ENCODE measurements around the gene MGAT4A.

MGAT4A gene

GRCh38 chr2:98702858-98703620 lies 27.9 kb downstream of the MGAT4A start:
- Histone ChIP-seq H3F3A (ENCODE audit: insufficient read depth, low read length) (no peaks in the 10 kb centered on the region), H3K9ac (ENCODE audit: low read length) (no peak overlapping the region), H3K27ac (ENCODE audit: low read length) (no peak overlapping the region), H3K79me2 (ENCODE audit: low read length) (no peaks in the 10 kb centered on the region), H3K27me3 (replicated peaks; ENCODE audit: insufficient read depth, low read length) (no peaks in the 10 kb centered on the region), H3K4me3 (ENCODE audit: low read length) (no peak overlapping the region), H3K4me2 (ENCODE audit: low read depth, low read length) (no peak overlapping the region), H3K36me3 (replicated peaks; ENCODE audit: insufficient read depth, low read length) (no peaks in the 10 kb centered on the region), H4K20me1 (ENCODE audit: insufficient read depth, low read length) (no peaks in the 10 kb centered on the region), H3K4me1 (ENCODE audit: low read length) (no peaks in the 10 kb centered on the region), H3K9me2 (replicated peaks; ENCODE audit: insufficient read depth, low read length) (no peaks in the 10 kb centered on the region), H3K9me3 (replicated peaks; ENCODE audit: insufficient read depth, low read length) (no peaks in the 10 kb centered on the region), H2AFZ (ENCODE audit: low read length) (no peak overlapping the region)
- TF ChIP-seq EZH2 (optimal IDR thresholded peaks at IDR 0.05; ENCODE audit: low read depth, low read length) (no peak), EZH2phosphoT487 (IDR thresholded peaks at IDR 0.05; ENCODE audit: low read length) (no peak), CTCF (IDR thresholded peaks at IDR 0.05; ENCODE audit: low read length) (no peak)
- DNase-seq, result no peak

DNA sequence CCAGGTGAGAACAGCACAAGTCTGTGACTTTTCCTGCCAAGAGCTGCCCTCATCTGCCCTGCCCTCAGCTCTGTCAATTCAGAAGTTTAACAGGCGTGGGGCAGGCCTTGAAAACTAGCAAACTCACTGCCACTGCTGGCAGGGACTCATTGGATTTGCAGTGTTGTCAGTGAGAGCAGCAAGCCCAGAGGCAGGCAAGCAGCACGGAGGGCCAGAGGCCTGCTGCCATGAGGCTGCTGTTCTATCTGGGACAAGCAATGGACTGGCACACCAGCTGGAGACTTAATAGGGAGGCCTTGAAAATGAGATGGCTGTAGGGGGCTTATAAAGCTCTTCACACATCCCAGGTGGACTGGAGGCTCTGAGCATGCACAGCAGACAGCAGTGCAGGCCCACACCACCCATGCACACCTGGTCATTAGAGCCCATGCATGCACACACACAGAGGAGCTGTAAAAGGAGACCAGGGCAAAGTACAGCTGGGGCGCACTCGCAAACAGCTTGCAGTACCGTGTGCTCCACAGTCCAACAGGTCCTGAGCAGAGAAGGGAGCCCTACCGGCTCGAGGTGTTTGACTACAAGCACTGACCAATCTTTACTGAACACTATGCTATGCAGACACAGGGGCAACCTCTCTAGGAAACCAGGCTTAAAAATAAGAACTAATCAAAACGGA lies 28.7 kb downstream of the MGAT4A start:
- no peaks in the 10 kb centered on the region for H4K20me1 ChIP-seq (ENCODE audit: insufficient read depth, low read length)
- no peaks in the 10 kb centered on the region for H3F3A ChIP-seq (ENCODE audit: insufficient read depth, low read length)
- no peak overlapping the region for H3K27ac ChIP-seq (ENCODE audit: low read length)
- H3K27me3 ChIP-seq (replicated peaks; ENCODE audit: insufficient read depth, low read length), result no peaks in the 10 kb centered on the region
- H3K4me2 ChIP-seq (ENCODE audit: low read depth, low read length), result no peak overlapping the region
- H3K36me3 ChIP-seq (replicated peaks; ENCODE audit: insufficient read depth, low read length), result no peaks in the 10 kb centered on the region
- H3K4me3 ChIP-seq (ENCODE audit: low read length), result no peak overlapping the region
- TF ChIP-seq EZH2phosphoT487 (IDR thresholded peaks at IDR 0.05; ENCODE audit: low read length), result no peak
- no peak for DNase-seq
- no peak overlapping the region for H2AFZ ChIP-seq (ENCODE audit: low read length)
- no peaks in the 10 kb centered on the region for H3K9me2 ChIP-seq (replicated peaks; ENCODE audit: insufficient read depth, low read length)
- H3K4me1 ChIP-seq (ENCODE audit: low read length), result no peaks in the 10 kb centered on the region
- H3K79me2 ChIP-seq (ENCODE audit: low read length), result no peaks in the 10 kb centered on the region
- no peaks in the 10 kb centered on the region for H3K9me3 ChIP-seq (replicated peaks; ENCODE audit: insufficient read depth, low read length)
- H3K9ac ChIP-seq (ENCODE audit: low read length), result no peak overlapping the region

GRCh38 chr2:98701230-98701629 lies 29.7 kb downstream of the MGAT4A start:
- H3K36me3 ChIP-seq (replicated peaks; ENCODE audit: insufficient read depth, low read length), result no peaks in the 10 kb centered on the region
- no peaks in the 10 kb centered on the region for H3K27me3 ChIP-seq (replicated peaks; ENCODE audit: insufficient read depth, low read length)
- H3K79me2 ChIP-seq (ENCODE audit: low read length), result no peaks in the 10 kb centered on the region
- TF ChIP-seq EZH2phosphoT487 (IDR thresholded peaks at IDR 0.05; ENCODE audit: low read length) (no peak), CTCF (IDR thresholded peaks at IDR 0.05; ENCODE audit: low read length) (no peak), EZH2 (optimal IDR thresholded peaks at IDR 0.05; ENCODE audit: low read depth, low read length) (no peak)
- H3K27ac ChIP-seq (ENCODE audit: low read length), result no peak overlapping the region
- no peak overlapping the region for H2AFZ ChIP-seq (ENCODE audit: low read length)
- no peak overlapping the region for H3K4me2 ChIP-seq (ENCODE audit: low read depth, low read length)
- H3K4me1 ChIP-seq (ENCODE audit: low read length), result no peaks in the 10 kb centered on the region
- H4K20me1 ChIP-seq (ENCODE audit: insufficient read depth, low read length), result no peaks in the 10 kb centered on the region
- H3K4me3 ChIP-seq (ENCODE audit: low read length), result no peak overlapping the region
- no peaks in the 10 kb centered on the region for H3K9me3 ChIP-seq (replicated peaks; ENCODE audit: insufficient read depth, low read length)
- no peak overlapping the region for H3K9ac ChIP-seq (ENCODE audit: low read length)
- no peaks in the 10 kb centered on the region for H3F3A ChIP-seq (ENCODE audit: insufficient read depth, low read length)
- DNase-seq, result no peak
- H3K9me2 ChIP-seq (replicated peaks; ENCODE audit: insufficient read depth, low read length), result no peaks in the 10 kb centered on the region

DNA sequence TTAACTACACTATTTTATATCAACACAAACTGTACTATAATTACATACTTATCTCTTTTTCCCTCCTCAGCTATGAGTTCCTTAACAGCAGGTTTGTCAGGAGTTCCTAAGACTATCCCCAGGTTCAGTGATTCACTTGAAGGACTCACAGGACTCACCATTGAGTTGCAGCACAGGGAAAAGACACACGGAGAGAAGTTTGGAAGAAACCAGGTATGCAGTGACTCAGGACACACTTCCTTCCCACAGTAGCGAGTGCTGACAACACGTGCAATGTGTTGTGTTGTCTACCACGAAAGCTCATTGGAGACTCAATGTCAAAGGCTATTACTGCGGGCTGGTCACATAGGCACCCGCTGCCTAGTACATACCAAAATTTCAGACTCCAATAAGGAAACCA lies 32.0 kb downstream of the MGAT4A start:
- no peak overlapping the region for H3K9ac ChIP-seq (ENCODE audit: low read length)
- no peak overlapping the region for H2AFZ ChIP-seq (ENCODE audit: low read length)
- TF ChIP-seq CTCF (IDR thresholded peaks at IDR 0.05; ENCODE audit: low read length) (no peak), EZH2 (optimal IDR thresholded peaks at IDR 0.05; ENCODE audit: low read depth, low read length) (no peak), EZH2phosphoT487 (IDR thresholded peaks at IDR 0.05; ENCODE audit: low read length) (no peak)
- DNase-seq, result no peak
- H4K20me1 ChIP-seq (ENCODE audit: insufficient read depth, low read length), result no peaks in the 10 kb centered on the region
- H3K4me3 ChIP-seq (ENCODE audit: low read length), result no peak overlapping the region
- H3K4me2 ChIP-seq (ENCODE audit: low read depth, low read length), result no peak overlapping the region
- no peaks in the 10 kb centered on the region for H3K27me3 ChIP-seq (replicated peaks; ENCODE audit: insufficient read depth, low read length)
- no peaks in the 10 kb centered on the region for H3K9me2 ChIP-seq (replicated peaks; ENCODE audit: insufficient read depth, low read length)
- no peaks in the 10 kb centered on the region for H3K4me1 ChIP-seq (ENCODE audit: low read length)
- no peaks in the 10 kb centered on the region for H3F3A ChIP-seq (ENCODE audit: insufficient read depth, low read length)
- H3K9me3 ChIP-seq (replicated peaks; ENCODE audit: insufficient read depth, low read length), result no peaks in the 10 kb centered on the region
- H3K36me3 ChIP-seq (replicated peaks; ENCODE audit: insufficient read depth, low read length), result no peaks in the 10 kb centered on the region
- no peak overlapping the region for H3K27ac ChIP-seq (ENCODE audit: low read length)
- no peaks in the 10 kb centered on the region for H3K79me2 ChIP-seq (ENCODE audit: low read length)

Measured in MM.1S (cell line).